ENCODE data around the gene CPTP. TPM values are rescaled to one million over a fixed set of nuclear protein-coding genes. Genes with fewer than 3 reads are reported as not detected.

CPTP gene
- polyA plus RNA-seq, 1 donor from 2014 or later, result 9.9 TPM

DNA sequence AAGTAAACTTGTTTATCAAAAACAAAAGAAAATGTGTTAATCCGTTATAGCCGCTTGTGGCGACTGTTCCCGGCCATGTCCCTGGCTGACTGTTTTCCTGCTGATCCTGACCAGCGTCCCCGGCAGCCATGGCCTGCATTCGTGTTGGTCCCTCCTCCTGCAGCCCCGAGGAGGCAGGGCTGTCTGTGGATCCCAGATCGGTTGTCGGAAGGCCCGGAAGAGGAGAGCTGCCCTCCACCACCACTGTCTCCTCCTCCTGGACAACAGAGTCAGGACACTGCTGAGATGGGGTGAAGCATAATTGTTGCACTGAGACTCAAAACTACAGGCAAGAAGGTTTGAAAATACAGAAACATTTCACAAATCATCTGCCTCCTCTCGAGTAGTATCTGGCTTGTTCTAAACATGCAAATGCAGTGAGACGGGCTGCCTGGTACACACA, 37.4 kb downstream of the CPTP start:
- TF ChIP-seq REST (IDR thresholded peaks at IDR 0.05; ENCODE audit: borderline replicate concordance), result no peak
- TF ChIP-seq MXI1 (conservative IDR thresholded peaks at IDR 0.05; ENCODE audit: poor library complexity, severe bottlenecking), result no peak
- TF ChIP-seq RAD21 (conservative IDR thresholded peaks at IDR 0.05), result no peak
- TF ChIP-seq CTCF (IDR thresholded peaks at IDR 0.05; ENCODE audit: poor library complexity, severe bottlenecking), result no peak
- TF ChIP-seq POLR2AphosphoS5 (IDR thresholded peaks at IDR 0.05), result no peak
- no peak for TF ChIP-seq EZH2 (IDR thresholded peaks at IDR 0.05; ENCODE audit: borderline replicate concordance, insufficient read depth, low read length, poor library complexity, severe bottlenecking)
- Histone ChIP-seq H3K4me3 (ENCODE audit: low read length) (no peak overlapping the region), H4K20me1 (ENCODE audit: insufficient read depth) (no peaks in the 10 kb centered on the region), H3K27me3 (ENCODE audit: insufficient read depth, low read depth, low read length) (no peaks in the 10 kb centered on the region), H3K9ac (ENCODE audit: low read length) (no peak overlapping the region), H3K36me3 (ENCODE audit: insufficient read depth, low read length) (no peaks in the 10 kb centered on the region), H3K79me2 (replicated peaks; ENCODE audit: insufficient read depth, low read length) (no peaks in the 10 kb centered on the region), H3K4me2 (ENCODE audit: low read length) (no peak overlapping the region), H2AFZ (ENCODE audit: low read depth, low read length) (no peak overlapping the region), H3F3A (ENCODE audit: insufficient read depth, low read length, poor library complexity, severe bottlenecking) (no peaks in the 10 kb centered on the region), H3K9me2 (ENCODE audit: insufficient read depth, low read length) (no peaks in the 10 kb centered on the region), H3K27ac (ENCODE audit: low read length) (no peak overlapping the region), H3K9me3 (ENCODE audit: low read length) (no peaks in the 10 kb centered on the region)

GRCh38 chr1:1364266-1364665, 39.7 kb downstream of the CPTP start:
- Histone ChIP-seq H2AFZ (ENCODE audit: low read depth, low read length) (no peak overlapping the region), H3K79me2 (replicated peaks; ENCODE audit: insufficient read depth, low read length) (no peaks in the 10 kb centered on the region), H4K20me1 (ENCODE audit: insufficient read depth) (no peaks in the 10 kb centered on the region), H3K9me3 (ENCODE audit: low read length) (no peaks in the 10 kb centered on the region), H3K36me3 (ENCODE audit: insufficient read depth, low read length) (no peaks in the 10 kb centered on the region), H3K27me3 (ENCODE audit: insufficient read depth, low read depth, low read length) (no peaks in the 10 kb centered on the region), H3F3A (ENCODE audit: insufficient read depth, low read length, poor library complexity, severe bottlenecking) (no peaks in the 10 kb centered on the region), H3K9ac (ENCODE audit: low read length) (no peak overlapping the region), H3K27ac (ENCODE audit: low read length) (no peak overlapping the region), H3K4me2 (ENCODE audit: low read length) (no peak overlapping the region), H3K9me2 (ENCODE audit: insufficient read depth, low read length) (no peaks in the 10 kb centered on the region), H3K4me3 (ENCODE audit: low read length) (no peak overlapping the region)
- TF ChIP-seq REST (IDR thresholded peaks at IDR 0.05; ENCODE audit: borderline replicate concordance) (no peak), MXI1 (conservative IDR thresholded peaks at IDR 0.05; ENCODE audit: poor library complexity, severe bottlenecking) (no peak), SMC3 (conservative IDR thresholded peaks at IDR 0.05; ENCODE audit: poor library complexity) (no peak), POLR2AphosphoS5 (IDR thresholded peaks at IDR 0.05) (no peak), CTCF (IDR thresholded peaks at IDR 0.05; ENCODE audit: poor library complexity, severe bottlenecking) (no peak)

All from neural cell (in vitro differentiated cells).